ENCODE measurements around the gene CDCA5.

CDCA5 gene

DNA sequence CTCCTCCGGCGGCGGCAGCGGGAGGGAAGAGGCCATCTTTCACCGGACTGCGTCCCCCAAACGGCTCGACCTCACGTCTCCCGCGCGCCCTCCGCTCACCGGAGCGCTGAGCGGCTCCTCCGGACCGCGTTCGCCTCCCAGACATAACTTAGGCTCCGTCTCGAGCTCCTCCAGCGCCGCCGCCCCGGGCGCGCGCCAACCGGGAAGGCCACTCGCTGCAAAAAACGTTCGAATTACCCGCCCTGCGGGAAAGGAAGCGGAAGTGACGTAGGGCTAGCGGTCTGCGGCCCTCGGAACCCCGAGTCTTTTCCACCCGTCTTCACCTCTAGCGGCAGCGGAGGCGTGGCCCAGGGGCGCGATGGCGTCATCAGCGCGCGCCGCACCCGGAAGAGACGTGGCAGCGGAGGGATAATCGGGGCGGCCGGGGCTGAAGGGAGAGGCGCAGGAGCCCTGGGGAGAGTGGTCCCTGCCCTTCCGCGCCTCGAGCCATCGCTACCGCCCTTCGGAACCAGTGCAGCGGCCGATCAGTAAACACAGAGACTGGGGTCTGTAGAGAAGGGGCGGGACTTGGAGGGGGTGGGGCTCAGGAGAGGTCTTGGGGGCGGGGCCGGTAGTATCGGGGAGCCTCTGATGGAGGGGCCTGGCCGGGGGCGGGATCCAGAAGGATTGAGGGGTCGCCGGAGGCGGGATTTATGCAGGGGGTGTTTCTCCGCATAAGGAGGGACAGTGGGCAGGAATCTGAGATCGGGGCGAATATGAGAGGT lies at the start of gene CDCA5, which contains the start of gene ZFPL1:
Gene CDCA5 (minus strand): TSS at position 207 of the 764 bp plus-strand sequence. CDS start 62 bp downstream, at position 145.
Gene ZFPL1 (plus strand): TSS at position 389 of the 764 bp plus-strand sequence. CDS start 477 bp downstream, outside the sequence.
- DNase-seq (ENCODE audit: low spot score): peak; percentile 96

- no peak for DNase-seq (ENCODE audit: low spot score)
Observed at GRCh38 chr11:65132988-65133700, 49.3 kb upstream of the CDCA5 start.

GRCh38 chr11:65132238-65132987 lies 48.6 kb upstream of the CDCA5 start:
- DNase-seq (ENCODE audit: low spot score): no peak

DNA sequence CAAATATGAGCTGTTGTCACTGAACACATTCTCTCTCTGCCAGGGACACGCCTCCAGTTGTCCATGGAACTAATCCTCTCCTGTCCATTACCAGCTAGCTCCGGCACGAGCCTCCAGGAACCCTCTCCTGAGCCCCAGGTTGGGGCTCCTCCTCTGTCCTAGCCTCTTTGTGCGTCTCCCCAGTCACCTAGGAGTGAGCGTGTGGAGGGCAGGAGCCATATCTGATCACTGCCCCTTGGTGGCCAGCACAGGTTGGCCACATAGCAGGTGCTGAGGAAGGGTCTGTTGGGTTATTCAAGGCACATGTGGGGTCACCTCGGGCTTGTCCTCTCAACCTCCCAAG lies 48.0 kb upstream of the CDCA5 start:
- no peak for DNase-seq (ENCODE audit: low spot score)

GRCh38 chr11:65131417-65131776 lies 47.6 kb upstream of the CDCA5 start:
- no peak for DNase-seq (ENCODE audit: low spot score)

GRCh38 chr11:65130631-65131416 lies 47.0 kb upstream of the CDCA5 start:
- no peak for DNase-seq (ENCODE audit: low spot score)

DNA sequence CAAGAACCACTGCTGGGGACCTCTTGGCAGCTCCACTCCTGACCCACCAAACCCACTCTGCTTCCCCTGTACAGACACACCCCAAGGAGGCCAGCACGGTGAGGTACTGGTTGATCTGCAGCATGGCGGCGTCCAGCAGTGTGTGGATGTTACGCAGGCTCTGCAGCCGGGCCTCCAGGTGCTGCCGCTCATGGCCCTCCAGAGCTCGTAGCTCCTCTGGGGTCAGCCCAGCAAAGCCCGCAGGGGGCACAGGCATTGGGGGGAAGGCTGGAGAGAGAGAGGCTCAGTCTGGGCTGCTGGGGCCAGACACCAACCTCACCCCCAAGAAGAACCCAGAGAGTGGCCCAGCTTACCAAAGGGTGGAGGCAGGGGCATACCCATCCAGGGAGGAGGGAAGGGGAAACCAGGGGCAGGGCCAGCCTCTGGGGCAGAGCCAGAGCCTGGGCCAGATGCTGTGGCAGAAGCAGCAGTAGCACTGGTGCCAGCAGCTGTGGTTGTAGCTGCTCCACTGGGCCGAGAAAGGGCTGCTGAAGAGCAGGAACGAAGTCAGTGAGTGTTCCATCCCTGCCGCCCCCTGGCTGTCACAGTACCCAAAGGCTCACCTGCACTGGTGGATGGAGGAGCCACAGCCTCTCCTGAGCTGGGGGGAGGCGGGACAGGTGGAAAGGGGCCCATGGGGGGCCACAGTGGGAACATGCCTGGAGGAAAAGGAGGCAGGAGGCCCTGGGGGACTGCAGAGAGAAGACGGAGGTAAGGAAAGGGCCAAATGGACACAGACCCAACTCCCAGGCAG lies 46.0 kb upstream of the CDCA5 start:
- DNase-seq (ENCODE audit: low spot score): no peak

DNA sequence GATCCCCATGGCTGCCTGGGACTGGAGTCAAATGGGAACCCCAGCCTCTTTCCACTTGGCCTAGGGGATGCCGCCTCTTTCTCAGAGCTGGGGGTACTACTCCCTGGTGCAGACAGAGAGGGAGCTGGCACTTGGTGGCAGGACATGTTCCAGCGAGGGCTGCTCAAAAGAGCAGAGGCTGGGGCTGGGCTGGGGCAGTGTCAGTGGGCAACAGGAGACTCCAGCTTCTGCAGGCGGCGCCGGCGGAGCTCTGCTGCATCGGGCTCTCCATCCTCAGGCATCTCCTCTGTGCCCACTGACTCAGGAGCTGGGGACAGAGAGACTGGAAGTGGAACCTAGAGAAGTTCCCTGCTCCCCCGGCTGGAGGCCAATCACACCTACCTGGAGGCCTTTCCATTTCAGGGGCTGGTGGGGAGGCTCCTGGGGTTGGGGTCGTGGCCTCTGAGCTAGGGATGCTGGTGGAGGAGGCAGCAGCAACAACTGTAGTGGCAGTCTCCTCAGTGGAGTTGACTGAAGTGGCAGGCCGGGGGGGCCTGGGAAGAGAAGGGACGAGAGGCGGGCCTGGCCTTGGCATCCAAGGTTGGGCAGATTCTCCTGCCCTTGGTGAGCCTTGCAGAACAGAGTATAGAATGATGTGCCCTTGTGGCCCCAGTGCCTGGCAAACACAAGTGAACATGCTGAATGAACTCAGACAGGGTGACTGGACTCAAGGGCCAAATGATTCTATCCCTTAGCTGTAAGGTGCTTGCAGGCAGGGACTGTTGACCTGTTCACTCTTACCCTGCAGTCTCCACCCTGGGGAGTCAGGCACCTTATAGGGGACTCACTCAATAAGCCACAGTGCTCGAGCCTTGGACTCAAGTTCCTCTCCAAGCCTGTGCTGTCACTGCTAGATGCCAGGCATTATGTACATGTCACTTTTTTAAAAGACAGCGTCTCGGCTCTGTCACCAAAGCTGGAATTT lies 44.6 kb upstream of the CDCA5 start:
- DNase-seq (ENCODE audit: low spot score): no peak

DNA sequence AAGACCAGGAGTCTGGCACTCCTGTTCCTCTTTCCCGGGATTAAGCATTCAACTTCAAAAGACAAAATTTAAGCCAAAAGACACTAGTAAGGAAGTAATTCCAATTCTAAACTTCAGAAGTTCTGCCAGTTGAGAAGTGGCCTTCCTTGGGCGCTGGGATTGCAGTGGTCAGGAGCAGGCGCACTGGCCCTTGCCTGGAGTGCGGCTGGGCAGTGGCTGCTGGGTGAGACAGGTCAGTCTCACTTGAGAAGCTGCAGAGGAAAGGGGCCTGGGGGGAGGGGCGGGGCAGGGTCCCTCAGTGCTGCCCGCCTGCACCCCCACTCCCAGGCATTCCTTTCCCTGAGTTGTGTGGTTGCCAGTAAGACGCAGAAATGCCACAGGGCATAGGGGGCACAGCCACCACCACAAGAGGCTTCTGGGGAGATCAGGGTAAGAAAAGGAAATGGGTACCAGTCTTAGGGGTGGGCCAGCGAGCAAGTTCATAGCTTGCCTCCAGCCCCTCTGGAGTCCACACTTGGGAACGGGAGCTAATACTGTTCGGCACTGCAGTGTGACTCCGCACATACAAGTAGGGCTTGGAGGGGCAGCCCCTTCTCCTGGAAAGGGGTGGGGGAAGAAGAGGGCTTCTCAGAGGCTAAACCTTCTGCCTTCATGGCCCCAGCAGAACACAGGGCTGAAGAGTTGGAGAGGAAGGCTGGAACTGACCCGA lies 43.8 kb upstream of the CDCA5 start:
- DNase-seq (ENCODE audit: low spot score): no peak

GRCh38 chr11:65126624-65127274 lies 42.9 kb upstream of the CDCA5 start:
- no peak for DNase-seq (ENCODE audit: low spot score)

- no peak for DNase-seq (ENCODE audit: low spot score)
Observed at GRCh38 chr11:65125197-65126056, 41.6 kb upstream of the CDCA5 start.

GRCh38 chr11:65124480-65125196 lies 40.8 kb upstream of the CDCA5 start:
- DNase-seq (ENCODE audit: low spot score): no peak

- DNase-seq (ENCODE audit: low spot score): peak; percentile 97
Observed at GRCh38 chr11:65121865-65122696, 38.2 kb upstream of the CDCA5 start, which contains the start of the genes FAU and MRPL49. TSS of gene FAU (minus strand) at chr11:65122134. CDS start at chr11:65121813, 321 bp downstream. TSS of gene MRPL49 (plus strand) at chr11:65122321. CDS start at chr11:65122347, 26 bp downstream.

GRCh38 chr11:65121447-65121864 lies 37.6 kb upstream of the CDCA5 start:
- peak; percentile 63 for DNase-seq (ENCODE audit: low spot score)

DNA sequence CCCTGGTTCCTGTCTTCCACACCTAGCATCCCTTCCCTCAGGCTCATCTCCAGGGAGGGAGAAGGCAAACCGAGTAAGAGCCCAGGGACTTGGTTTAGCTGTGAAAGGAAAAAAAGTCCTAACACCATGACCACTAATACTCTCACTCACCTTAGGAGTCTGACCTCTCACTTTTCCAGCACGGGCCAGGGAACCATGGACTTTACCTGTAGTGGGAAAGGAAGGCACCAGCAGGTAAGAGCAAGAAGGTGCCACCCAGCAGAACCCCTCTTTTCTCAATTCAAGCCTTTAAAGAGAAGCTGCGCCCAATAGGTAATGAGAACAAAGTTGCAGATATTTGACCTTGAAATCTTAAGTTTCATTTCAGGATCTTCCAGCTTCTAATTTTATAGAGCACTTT lies 37.0 kb upstream of the CDCA5 start:
- DNase-seq (ENCODE audit: low spot score): no peak

DNA sequence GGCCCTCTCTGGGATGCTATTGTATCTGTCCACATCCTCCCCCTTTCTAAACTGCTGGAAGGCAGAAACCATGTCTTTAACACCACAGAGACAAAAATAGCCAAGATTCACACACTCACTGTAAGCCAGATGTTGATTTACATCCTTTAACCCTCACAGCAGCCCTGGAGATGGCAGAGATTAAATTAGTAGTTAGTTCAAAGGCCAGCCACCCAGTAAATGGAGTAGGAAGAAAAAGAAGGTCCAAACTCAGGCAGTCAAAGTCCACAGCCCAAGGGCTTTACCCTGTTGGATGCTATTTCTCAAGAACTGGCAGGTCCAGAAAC lies 35.8 kb upstream of the CDCA5 start:
- DNase-seq (ENCODE audit: low spot score): no peak

Data from RKO (cell line).